GM19463 (cell line): ENCODE results near the gene FSCN2.

Experiments used
- ATAC-seq: cut with Tn5 transposase; IDR thresholded peaks from one replicate; pipeline ENCODE4 v1.9.1; 2021; ENCODE audit warnings: mild to moderate bottlenecking, moderate library complexity; ENCODE audit not compliant: unreplicated experiment

FSCN2 gene

GRCh38 chr17:81511804-81512561 lies 16.2 kb upstream of the FSCN2 start:
- no peak for ATAC-seq

GRCh38 chr17:81512562-81513371 lies 15.4 kb upstream of the FSCN2 start, which contains the start of gene ACTG1:
ACTG1 (minus strand) TSS chr17:81512799; CDS start chr17:81512354, 445 bp downstream.
- ATAC-seq = peak; percentile 36

GRCh38 chr17:81513372-81513752 lies 14.8 kb upstream of the FSCN2 start:
- no peak for ATAC-seq

GRCh38 chr17:81513753-81514488 lies 14.3 kb upstream of the FSCN2 start:
- no peak for ATAC-seq

- no peak for ATAC-seq
These were observed 13.8 kb upstream of the FSCN2 start for GRCh38 chr17:81514489-81514738.

GRCh38 chr17:81514739-81515529 lies 13.2 kb upstream of the FSCN2 start:
- peak; percentile 23 for ATAC-seq

- ATAC-seq = no peak
These were observed 12.6 kb upstream of the FSCN2 start for GRCh38 chr17:81515530-81516041.

GRCh38 chr17:81516439-81516838 lies 11.7 kb upstream of the FSCN2 start:
- ATAC-seq = no peak

- ATAC-seq = no peak
These were observed 11.2 kb upstream of the FSCN2 start for GRCh38 chr17:81517009-81517338.

- peak; percentile 32 for ATAC-seq
These were observed 10.7 kb upstream of the FSCN2 start for GRCh38 chr17:81517339-81518112.

- no peak for ATAC-seq
These were observed 9.9 kb upstream of the FSCN2 start for GRCh38 chr17:81518113-81518784.

- ATAC-seq = no peak
These were observed 9.3 kb upstream of the FSCN2 start for GRCh38 chr17:81518785-81519283.

- no peak for ATAC-seq
These were observed 8.7 kb upstream of the FSCN2 start for GRCh38 chr17:81519284-81520020.

GRCh38 chr17:81520021-81520901 lies 7.9 kb upstream of the FSCN2 start:
- no peak for ATAC-seq

- ATAC-seq = no peak
These were observed 5.4 kb upstream of the FSCN2 start for GRCh38 chr17:81522491-81523401.

GRCh38 chr17:81523402-81524038 lies 4.7 kb upstream of the FSCN2 start:
- no peak for ATAC-seq
